Measurements from ENCODE around the gene GALNT15.

Gene GALNT15

GRCh38 chr3:16176391-16177030 lies 2.0 kb downstream of the GALNT15 start:
- no peak overlapping the region for H3K4me3 ChIP-seq (ENCODE audit: low read depth in 1 of 2, low read length in 2 of 2)
- peaks cover 10% of the 10 kb centered on the region for H3K4me1 ChIP-seq (ENCODE audit: insufficient read depth, low read length)
- H3K9ac ChIP-seq (ENCODE audit: low read depth, low read length), result no peak overlapping the region
- DNase-seq (no peak), ATAC-seq (ENCODE audit: insufficient read depth, low read depth) (no peak)
- no peaks in the 10 kb centered on the region for H3K79me2 ChIP-seq (ENCODE audit: insufficient read depth, low read length)
- no peak overlapping the region for H3K27ac ChIP-seq (ENCODE audit: low read length)
- TF ChIP-seq EZH2 (IDR thresholded peaks at IDR 0.05; ENCODE audit: borderline replicate concordance, low read depth, low read length, severe bottlenecking) (no peak), CTCF (IDR thresholded peaks at IDR 0.05; ENCODE audit: borderline replicate concordance, extremely low read depth, low read length, poor library complexity, severe bottlenecking) (no peak)
- H3K27me3 ChIP-seq (ENCODE audit: insufficient read depth, low read length, poor library complexity), result peaks cover 30% of the 10 kb centered on the region
- H3K36me3 ChIP-seq (ENCODE audit: insufficient read depth, low read length), result no peaks in the 10 kb centered on the region
- no peaks in the 10 kb centered on the region for H4K20me1 ChIP-seq (ENCODE audit: insufficient read depth, low read length)
- H3K9me3 ChIP-seq (ENCODE audit: insufficient read depth, low read length, severe bottlenecking), result no peaks in the 10 kb centered on the region
- no peak overlapping the region for H2AFZ ChIP-seq (ENCODE audit: low read depth, low read length)
- no peak overlapping the region for H3K4me2 ChIP-seq (ENCODE audit: insufficient read depth, low read length)

- Histone ChIP-seq H3K4me1 (ENCODE audit: insufficient read depth, low read length) (peaks cover 10% of the 10 kb centered on the region), H3K36me3 (ENCODE audit: insufficient read depth, low read length) (no peaks in the 10 kb centered on the region), H3K9ac (ENCODE audit: low read depth, low read length) (no peak overlapping the region), H3K27ac (ENCODE audit: low read length) (no peak overlapping the region), H3K79me2 (ENCODE audit: insufficient read depth, low read length) (no peaks in the 10 kb centered on the region), H3K9me3 (ENCODE audit: insufficient read depth, low read length, severe bottlenecking) (no peaks in the 10 kb centered on the region), H3K4me2 (ENCODE audit: insufficient read depth, low read length) (no peak overlapping the region), H2AFZ (ENCODE audit: low read depth, low read length) (no peak overlapping the region), H3K4me3 (ENCODE audit: low read depth in 1 of 2, low read length in 2 of 2) (no peak overlapping the region), H3K27me3 (ENCODE audit: insufficient read depth, low read length, poor library complexity) (peaks cover 30% of the 10 kb centered on the region), H4K20me1 (ENCODE audit: insufficient read depth, low read length) (no peaks in the 10 kb centered on the region)
- DNase-seq (no peak), ATAC-seq (ENCODE audit: insufficient read depth, low read depth) (no peak)
- TF ChIP-seq EZH2 (IDR thresholded peaks at IDR 0.05; ENCODE audit: borderline replicate concordance, low read depth, low read length, severe bottlenecking) (no peak), CTCF (IDR thresholded peaks at IDR 0.05; ENCODE audit: borderline replicate concordance, extremely low read depth, low read length, poor library complexity, severe bottlenecking) (no peak)
These were observed 2.9 kb downstream of the GALNT15 start for GRCh38 chr3:16177382-16177781.

- peak overlapping the region; percentile 56 for H2AFZ ChIP-seq (ENCODE audit: low read depth, low read length)
- H3K4me2 ChIP-seq (ENCODE audit: insufficient read depth, low read length), result peak overlapping the region; percentile 54
- H3K4me3 ChIP-seq (ENCODE audit: low read depth in 1 of 2, low read length in 2 of 2), result 0 out of 4 replicates have a peak overlapping the region, but pooled peaks of 1 of the 2 experiments have one; percentile 26
- DNase-seq (peak; percentile 78), ATAC-seq (ENCODE audit: insufficient read depth, low read depth) (peak; percentile 96)
- H3K27ac ChIP-seq (ENCODE audit: low read length), result no peak overlapping the region
- TF ChIP-seq EZH2 (IDR thresholded peaks at IDR 0.05; ENCODE audit: borderline replicate concordance, low read depth, low read length, severe bottlenecking) (no peak), CTCF (IDR thresholded peaks at IDR 0.05; ENCODE audit: borderline replicate concordance, extremely low read depth, low read length, poor library complexity, severe bottlenecking) (peak; percentile 99)
- no peaks in the 10 kb centered on the region for H3K9me3 ChIP-seq (ENCODE audit: insufficient read depth, low read length, severe bottlenecking)
- H4K20me1 ChIP-seq (ENCODE audit: insufficient read depth, low read length), result no peaks in the 10 kb centered on the region
- H3K36me3 ChIP-seq (ENCODE audit: insufficient read depth, low read length), result no peaks in the 10 kb centered on the region
- H3K9ac ChIP-seq (ENCODE audit: low read depth, low read length), result no peak overlapping the region
- H3K4me1 ChIP-seq (ENCODE audit: insufficient read depth, low read length), result peaks cover 10% of the 10 kb centered on the region
- peaks cover 30% of the 10 kb centered on the region for H3K27me3 ChIP-seq (ENCODE audit: insufficient read depth, low read length, poor library complexity)
- H3K79me2 ChIP-seq (ENCODE audit: insufficient read depth, low read length), result no peaks in the 10 kb centered on the region
These were observed 3.6 kb downstream of the GALNT15 start for GRCh38 chr3:16177962-16178627.
